Epithelial cell of esophagus (primary cell): ENCODE results near the gene PPARGC1A.

Source experiments
- DNase-seq: peaks from one replicate; pipeline ENCODE4 v3.0.0; 2010; ENCODE audit warnings: low read depth
- H3K4me3 ChIP-seq: 2 replicates; pipeline ENCODE4 v1.5.1; 2011; ENCODE audit warnings: mild to moderate bottlenecking, low read length, control low read depth
- TF ChIP-seq, protein P1 (sequence below): IDR thresholded peaks from 2 replicates; pipeline ENCODE4 v1.5.1; 2011; ENCODE audit warnings: low read depth, mild to moderate bottlenecking, low read length, control low read depth, inconsistent platforms; ENCODE audit not compliant: insufficient read depth; ENCODE audit errors: missing control alignments

The PPARGC1A gene

DNA sequence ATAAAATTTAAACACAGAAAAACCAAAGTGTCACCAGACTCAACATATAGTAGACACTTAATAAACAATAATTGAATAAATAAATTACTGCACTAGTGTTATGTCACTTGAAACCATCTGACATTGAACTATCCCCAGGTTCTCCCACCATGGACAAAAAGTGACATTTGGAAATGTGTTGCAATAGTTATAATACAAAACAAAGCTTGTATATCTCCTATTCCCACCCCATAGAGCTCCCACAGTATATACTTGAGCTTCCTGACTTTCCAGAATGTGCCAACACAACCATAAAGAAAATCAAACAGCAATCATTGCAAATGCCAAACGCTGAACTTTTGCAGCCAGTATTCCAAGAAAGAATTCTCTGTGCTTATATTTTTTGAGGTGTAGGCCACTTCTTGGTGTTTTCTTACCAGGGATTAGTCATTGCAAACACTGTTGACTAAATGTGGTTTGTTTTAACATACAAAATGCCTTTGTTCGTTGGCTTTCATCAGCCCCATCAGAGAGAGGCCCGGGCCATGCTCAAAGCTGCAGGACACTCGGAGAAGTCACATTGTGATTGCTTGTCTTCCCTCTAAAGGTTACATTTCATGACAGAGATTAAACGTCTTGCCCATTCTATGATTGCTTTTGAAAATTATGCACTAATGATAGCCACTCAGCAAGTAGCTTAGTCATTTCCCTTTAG lies 33.8 kb downstream of the PPARGC1A start:
- TF ChIP-seq, protein P1, sequence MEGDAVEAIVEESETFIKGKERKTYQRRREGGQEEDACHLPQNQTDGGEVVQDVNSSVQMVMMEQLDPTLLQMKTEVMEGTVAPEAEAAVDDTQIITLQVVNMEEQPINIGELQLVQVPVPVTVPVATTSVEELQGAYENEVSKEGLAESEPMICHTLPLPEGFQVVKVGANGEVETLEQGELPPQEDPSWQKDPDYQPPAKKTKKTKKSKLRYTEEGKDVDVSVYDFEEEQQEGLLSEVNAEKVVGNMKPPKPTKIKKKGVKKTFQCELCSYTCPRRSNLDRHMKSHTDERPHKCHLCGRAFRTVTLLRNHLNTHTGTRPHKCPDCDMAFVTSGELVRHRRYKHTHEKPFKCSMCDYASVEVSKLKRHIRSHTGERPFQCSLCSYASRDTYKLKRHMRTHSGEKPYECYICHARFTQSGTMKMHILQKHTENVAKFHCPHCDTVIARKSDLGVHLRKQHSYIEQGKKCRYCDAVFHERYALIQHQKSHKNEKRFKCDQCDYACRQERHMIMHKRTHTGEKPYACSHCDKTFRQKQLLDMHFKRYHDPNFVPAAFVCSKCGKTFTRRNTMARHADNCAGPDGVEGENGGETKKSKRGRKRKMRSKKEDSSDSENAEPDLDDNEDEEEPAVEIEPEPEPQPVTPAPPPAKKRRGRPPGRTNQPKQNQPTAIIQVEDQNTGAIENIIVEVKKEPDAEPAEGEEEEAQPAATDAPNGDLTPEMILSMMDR: no peak
- DNase-seq: peak; percentile 8

DNA sequence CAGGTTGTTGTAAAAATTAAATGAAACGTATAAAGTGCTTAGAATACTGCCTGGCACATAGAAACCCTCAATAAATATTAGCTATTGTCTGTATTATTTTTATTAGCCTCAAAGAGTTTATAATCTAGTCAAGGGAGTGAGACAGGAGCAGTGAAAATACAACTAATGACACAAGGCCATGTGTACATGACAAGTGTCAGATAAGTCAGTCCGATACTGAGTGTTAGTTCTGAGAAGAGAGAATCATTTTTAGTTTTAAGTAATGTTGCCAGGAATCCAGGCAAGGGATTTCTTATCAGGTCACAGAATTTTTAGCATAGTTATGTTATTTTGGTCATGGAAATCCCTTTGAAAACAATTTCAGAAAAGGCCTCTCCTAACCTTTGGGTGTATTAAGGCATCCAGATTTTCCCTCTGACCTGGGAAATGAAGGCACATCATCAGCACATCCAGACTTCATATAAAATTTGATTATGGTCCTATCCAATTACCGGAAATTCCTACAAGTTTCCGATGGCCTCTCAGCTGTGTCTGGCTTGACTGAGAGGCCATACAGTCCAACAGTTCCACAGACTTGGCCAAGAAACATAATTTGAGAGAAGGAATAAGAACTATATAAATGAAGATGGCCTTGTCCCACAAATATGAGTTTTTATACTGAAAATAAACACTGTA lies 35.7 kb downstream of the PPARGC1A start:
- no peak overlapping the region for H3K4me3 ChIP-seq
- DNase-seq: no peak
- TF ChIP-seq, protein P1: no peak

More for the DNA sequence above, 33.8 kb downstream of the PPARGC1A start:
- H3K4me3 ChIP-seq: no peak overlapping the region

DNA sequence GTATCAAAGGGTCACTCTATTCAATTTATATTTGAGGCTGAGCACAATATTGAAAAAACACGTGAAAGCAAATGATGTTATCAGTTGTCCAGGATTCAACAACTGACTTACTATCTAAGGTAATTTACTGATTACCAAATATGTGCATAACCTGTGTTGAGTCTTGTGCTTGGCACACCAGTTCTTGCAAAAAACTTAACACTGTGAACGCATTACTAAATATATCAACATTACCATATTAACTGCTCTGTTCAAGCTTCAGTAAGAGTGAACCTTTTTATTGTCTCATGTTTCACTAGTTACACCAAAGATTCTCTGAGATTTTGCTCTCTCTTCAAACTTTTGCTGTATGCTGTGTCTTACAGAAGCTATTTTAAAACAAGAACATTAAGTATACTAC lies 38.4 kb downstream of the PPARGC1A start:
- no peak for DNase-seq
- H3K4me3 ChIP-seq: no peak overlapping the region
- TF ChIP-seq, protein P1: no peak

DNA sequence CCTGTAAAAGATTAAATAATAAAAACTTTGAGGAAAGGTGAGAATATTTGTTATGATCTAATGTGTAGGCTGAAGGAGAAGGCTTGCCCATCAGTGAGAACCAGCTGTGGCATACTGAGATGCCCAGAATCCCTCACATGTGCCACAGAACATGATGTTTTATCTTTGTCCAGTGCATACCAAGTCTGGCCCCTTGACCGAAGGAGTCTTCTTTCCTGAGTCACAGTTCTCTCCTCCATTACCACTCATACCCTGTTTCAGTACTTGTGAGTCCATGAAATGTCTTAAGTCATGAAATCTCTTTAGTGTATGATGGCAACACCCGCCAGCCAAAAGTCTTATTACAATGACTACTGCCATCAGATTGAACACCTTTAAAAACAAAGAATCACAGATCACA lies 42.7 kb downstream of the PPARGC1A start:
- TF ChIP-seq, protein P1: no peak
- no peak for DNase-seq

DNA sequence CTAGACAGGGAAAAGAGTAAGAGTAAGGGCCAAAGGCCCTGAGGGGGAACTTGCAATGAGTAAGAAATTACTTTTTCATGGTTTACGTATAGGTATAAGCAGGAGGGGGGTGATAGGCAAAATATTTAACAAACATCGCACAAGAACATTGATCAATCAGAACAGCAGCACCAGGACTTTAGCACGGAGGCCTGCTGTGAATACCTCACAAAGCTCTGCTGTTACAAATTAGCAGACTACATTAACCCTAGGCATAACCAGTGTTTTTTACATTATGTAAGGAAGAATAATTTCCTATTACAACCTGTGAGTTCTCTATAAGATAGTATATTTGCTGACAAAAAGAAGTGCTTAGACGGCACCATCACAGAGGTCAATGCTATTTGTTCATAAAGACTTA lies 44.9 kb downstream of the PPARGC1A start:
- H3K4me3 ChIP-seq: no peak overlapping the region
- TF ChIP-seq, protein P1: no peak
- no peak for DNase-seq

More for the DNA sequence above, 42.7 kb downstream of the PPARGC1A start:
- H3K4me3 ChIP-seq: no peak overlapping the region

DNA sequence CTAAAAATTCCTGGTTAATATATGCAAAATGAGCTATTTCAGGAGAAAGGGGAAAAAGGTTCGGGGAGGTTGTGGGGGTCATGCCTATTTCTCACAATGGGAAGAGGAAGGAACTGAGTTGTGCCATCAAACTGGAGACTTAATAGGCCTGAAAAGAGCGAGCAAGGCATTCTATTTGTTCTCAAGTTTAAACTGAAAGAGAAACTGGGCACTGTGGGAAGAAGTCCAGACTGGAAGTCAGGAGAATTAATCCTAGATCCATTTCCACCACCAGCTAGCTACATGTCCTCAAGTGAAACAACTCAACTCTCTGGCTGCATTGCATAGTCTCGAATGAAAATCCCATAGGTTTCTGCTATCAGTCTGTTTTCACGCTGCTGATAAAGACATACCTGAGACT lies 50.6 kb downstream of the PPARGC1A start:
- TF ChIP-seq, protein P1: no peak
- no peak overlapping the region for H3K4me3 ChIP-seq
- DNase-seq: no peak
